Measurements from ENCODE around the gene ZC3H14.

Gene ZC3H14

DNA sequence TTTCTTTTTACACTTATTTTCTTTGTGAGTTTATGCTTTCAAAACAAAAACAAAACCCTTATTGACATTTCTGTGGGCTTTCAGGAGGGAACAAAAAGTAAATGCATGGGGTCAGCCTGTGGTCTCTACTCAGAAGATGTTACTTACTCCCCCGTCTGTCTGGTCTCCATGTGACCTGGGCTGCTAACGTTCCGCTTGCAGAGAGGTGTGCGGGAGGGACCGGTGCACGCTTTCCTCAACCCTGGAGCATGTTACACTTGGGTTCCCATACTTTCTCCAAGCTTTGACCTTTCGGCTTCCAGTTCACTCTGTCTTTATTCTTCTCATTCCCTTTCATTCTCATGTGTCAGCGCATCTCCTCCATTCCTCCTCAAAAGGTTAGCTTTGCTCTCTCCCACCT is 36.5 kb downstream of the ZC3H14 start:
- TF ChIP-seq CTCF (IDR thresholded peaks at IDR 0.05; ENCODE audit: low read depth, low read length, missing control alignments) = no peak
- no peak overlapping the region for H3K4me3 ChIP-seq (replicated peaks; ENCODE audit: low read depth, low read length)
- DNase-seq (ENCODE audit: extremely low read depth, low read depth) = no peak

GRCh38 chr14:88599761-88600439 is 37.1 kb downstream of the ZC3H14 start:
- no peak for DNase-seq (ENCODE audit: extremely low read depth, low read depth)
- TF ChIP-seq CTCF (IDR thresholded peaks at IDR 0.05; ENCODE audit: low read depth, low read length, missing control alignments) = no peak
- H3K4me3 ChIP-seq (replicated peaks; ENCODE audit: low read depth, low read length) = no peak overlapping the region

GRCh38 chr14:88604212-88604611 is 41.4 kb downstream of the ZC3H14 start:
- TF ChIP-seq CTCF (IDR thresholded peaks at IDR 0.05; ENCODE audit: low read depth, low read length, missing control alignments) = no peak
- H3K4me3 ChIP-seq (replicated peaks; ENCODE audit: low read depth, low read length) = no peak overlapping the region
- no peak for DNase-seq (ENCODE audit: extremely low read depth, low read depth)

GRCh38 chr14:88605594-88605993 is 42.8 kb downstream of the ZC3H14 start:
- TF ChIP-seq CTCF (IDR thresholded peaks at IDR 0.05; ENCODE audit: low read depth, low read length, missing control alignments) = no peak
- no peak for DNase-seq (ENCODE audit: extremely low read depth, low read depth)
- H3K4me3 ChIP-seq (replicated peaks; ENCODE audit: low read depth, low read length) = no peak overlapping the region

- no peak overlapping the region for H3K4me3 ChIP-seq (replicated peaks; ENCODE audit: low read depth, low read length)
- no peak for TF ChIP-seq CTCF (IDR thresholded peaks at IDR 0.05; ENCODE audit: low read depth, low read length, missing control alignments)
- no peak for DNase-seq (ENCODE audit: extremely low read depth, low read depth)
These were observed 45.0 kb downstream of the ZC3H14 start for GRCh38 chr14:88607829-88608228.

GRCh38 chr14:88611878-88612277 is 49.0 kb downstream of the ZC3H14 start:
- H3K4me3 ChIP-seq (replicated peaks; ENCODE audit: low read depth, low read length) = no peak overlapping the region
- no peak for TF ChIP-seq CTCF (IDR thresholded peaks at IDR 0.05; ENCODE audit: low read depth, low read length, missing control alignments)
- DNase-seq (ENCODE audit: extremely low read depth, low read depth) = no peak

DNA sequence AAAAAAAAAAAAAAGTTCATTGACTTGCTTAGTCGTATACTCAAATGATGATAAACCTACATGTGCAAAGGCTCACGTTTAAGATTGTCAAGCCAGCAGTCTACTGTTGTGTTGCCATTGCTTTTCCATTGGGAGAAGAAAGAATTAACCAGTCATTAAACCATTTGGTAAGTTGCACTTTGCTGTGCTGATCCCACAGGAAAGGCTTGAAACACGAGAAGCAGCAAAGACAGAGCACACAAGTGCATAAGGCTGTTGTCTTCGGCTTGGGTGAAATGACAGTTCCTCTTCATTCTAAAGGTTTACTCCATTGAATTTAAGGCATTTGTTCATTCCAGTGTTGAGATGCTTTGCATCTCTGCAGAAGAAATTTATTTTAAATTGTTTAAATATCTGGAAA is 50.1 kb downstream of the ZC3H14 start:
- no peak for DNase-seq (ENCODE audit: extremely low read depth, low read depth)

More for the DNA sequence above, 50.1 kb downstream of the ZC3H14 start:
- no peak for TF ChIP-seq CTCF (IDR thresholded peaks at IDR 0.05; ENCODE audit: low read depth, low read length, missing control alignments)
- no peak overlapping the region for H3K4me3 ChIP-seq (replicated peaks; ENCODE audit: low read depth, low read length)
